GM19455 (cell line): ENCODE data around the gene TRIM47.
A peak's percentile ranks its signal among the peaks of the same experiment; 100 is the strongest.
"Not testable (repeated sequence)": the region's sequence is repeated elsewhere in the genome, so short reads cannot be mapped to it uniquely, and the experiment has no call there.

ENCODE experiments used
- ATAC-seq: cut with Tn5 transposase; IDR thresholded peaks from one replicate; pipeline ENCODE4 v1.9.1; 2021; ENCODE audit not compliant: unreplicated experiment

The TRIM47 gene

DNA sequence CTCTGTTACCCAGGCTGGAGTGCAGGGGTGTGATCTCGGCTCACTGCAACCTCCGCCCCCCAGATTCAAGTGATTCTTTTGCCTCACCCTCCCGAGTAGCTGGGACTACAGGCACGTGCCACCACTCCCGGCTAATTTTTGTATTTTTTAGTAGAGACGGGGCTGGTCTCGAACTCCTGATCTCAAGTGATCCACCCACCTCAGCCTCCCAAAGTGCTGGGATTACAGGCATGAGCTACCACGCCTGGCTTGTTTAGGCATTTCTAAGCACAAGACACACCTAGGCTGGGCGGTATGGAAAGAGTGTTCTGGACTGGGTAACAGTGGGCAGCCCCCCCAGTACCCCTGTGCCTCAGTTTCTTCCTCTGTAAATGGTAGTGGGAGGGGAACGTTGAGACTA is 8.2 kb downstream of the TRIM47 start:
- ATAC-seq = not testable (repeated sequence)

DNA sequence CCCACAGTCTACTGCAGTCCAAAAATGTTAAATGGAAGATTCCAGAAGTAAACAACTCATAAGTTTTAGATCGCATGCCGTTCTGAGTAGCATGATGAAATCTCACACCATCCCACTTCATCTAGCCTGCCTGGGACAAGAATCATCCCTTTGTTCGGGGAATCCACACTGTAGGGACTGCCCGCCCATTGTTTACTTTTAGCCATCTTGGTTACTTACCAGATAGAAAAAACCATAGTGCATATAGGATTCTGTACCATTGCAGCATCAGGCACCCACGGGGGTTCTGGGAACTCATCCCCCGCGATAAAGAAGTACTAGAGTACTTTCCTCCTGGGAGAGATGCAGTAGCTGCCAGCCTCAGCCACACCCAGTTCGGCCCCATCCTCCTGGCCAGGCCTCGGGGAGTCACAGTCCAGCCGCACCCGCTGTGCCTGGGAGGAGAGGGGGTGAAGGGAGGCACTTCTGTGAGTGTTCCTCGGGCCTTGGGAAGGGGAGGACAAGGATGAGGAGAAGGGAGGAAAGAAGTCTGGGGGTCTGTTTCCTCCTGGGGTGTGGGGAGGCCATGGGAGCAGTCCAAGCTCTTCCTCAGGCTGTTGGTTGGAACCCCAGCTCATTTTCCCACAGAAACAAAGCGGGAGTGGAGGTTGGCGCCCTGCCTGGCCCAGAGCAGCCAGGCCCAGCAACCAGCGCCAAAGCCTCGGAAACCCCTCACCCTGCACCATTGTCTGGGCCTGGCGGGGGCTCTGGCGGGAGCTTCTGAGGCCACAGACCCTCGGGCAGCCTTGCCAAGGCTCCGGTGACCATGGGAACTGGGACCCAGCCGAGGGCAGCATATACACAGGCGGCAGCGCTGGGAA is 8.9 kb downstream of the TRIM47 start:
- ATAC-seq = no peak

DNA sequence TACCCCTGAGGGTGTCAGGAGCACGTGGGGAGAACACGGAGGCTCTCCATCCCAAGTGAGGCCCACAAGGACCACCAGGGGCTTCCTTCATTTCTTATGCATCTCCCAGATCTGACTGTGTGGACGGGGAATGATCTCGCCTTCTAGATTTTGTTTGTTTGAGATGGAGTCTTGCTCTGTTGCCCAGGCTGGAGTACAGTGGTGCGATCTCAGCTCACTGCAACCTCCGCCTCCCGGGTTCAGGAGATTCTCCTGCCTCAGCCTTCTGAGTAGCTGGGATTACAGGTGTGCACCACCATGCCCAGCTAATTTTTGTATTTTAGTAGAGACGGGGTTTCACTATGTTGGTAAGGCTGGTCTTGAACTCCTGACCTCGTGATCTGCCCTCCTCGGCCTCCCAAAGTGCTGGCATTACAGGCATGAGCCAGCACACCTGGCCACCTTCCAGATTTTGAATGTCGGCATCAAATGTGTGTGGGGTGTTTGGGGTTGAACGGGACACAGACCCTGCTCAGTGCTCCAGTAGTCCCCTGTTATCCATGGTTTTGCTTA is 9.6 kb downstream of the TRIM47 start:
- ATAC-seq = not testable (repeated sequence)

DNA sequence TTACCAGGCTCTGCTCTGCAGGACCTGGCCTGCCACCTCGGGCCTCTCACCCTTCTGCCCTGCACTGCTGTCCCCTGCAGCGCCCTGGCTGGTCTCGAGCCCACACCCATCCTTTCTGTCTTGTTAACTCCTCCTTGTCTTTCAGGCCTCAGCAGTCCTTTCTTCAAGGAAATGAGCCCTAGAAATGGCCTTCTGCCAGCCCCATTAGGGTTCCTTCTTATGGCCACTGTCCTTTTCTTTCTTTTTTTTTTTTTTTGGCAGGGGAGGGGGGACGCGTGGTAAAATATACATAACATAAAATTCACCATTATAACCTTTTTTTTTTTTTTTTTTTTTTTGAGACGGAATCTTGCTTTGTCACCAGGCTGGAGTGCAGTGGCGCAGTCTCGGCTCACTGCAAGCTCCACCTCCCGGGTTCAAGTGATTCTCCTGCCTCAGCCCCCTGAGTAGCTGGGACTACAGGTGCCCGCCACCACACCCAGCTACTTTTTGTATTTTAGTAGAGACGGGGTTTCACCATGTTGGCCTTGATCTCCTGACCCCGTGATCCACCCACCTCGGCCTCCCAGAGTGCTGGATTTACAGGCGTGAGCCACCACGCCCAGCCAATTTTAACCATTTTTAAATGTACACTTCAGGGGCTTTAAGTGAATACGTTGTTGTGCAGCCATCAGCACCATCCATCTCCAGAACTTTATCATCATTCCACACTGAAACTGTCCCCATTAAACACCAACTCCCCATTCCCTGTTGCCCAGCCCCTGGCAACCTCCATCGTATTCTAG is 12.8 kb downstream of the TRIM47 start:
- ATAC-seq = not testable (repeated sequence)

DNA sequence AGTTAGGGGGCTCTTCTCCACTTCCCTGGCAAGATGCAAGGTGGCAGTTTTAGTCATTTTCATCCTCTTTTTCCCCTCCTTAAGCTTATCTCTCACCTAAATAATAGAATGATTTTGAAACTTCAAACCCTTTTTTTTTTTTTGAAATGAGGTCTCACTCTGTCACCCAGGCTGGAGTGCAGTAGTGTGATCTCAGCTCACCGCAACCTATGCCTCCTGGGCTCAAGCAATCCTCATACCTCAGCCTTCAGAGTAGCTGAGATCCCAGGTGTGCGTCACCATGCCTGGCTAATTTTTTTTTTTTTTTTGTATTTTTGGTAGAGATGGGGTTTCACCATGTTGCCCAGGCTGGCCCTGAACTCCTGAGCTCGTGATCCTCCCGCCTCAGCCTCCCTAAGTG is 13.5 kb downstream of the TRIM47 start:
- peak; percentile 36 for ATAC-seq

DNA sequence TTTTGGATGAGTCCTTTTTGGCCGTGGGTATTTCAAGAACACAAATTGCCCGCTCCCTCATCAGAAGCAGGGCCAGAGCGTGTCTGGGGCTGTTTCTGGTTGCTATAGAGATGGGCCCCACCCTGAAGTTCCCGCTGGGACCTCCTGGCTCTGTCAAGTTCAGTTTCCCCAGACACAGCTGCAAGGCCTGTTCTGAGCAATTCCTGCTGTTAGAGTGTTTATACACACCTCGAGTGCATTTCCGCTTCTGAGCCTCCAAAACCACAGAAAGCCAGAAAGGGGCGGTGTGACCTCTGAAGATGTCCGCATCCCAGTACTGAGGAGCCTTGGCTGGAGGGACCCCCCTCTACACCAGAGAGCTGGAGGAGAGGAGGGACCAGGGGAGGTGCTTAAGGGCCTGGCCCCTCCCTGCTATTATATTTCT is 13.9 kb downstream of the TRIM47 start:
- ATAC-seq = peak; percentile 83

DNA sequence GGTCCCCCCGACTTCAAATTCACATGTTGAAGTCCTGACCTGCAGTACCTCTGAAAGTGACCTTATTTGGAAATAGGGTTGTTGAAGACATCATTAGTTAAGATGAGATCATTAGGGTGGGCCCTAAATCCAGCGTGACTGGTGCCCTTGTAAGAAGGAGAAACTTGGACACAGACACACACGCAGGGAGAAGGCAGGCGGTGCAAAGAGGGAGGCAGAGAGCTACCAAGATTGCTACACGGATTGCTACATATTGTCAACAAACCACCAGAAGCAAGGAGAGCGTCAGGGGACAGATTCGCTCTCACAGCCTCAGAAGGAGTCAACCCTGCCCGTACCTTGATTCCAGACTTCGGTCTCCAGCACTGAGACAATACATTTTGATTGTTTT is 16.5 kb downstream of the TRIM47 start:
- ATAC-seq = no peak

DNA sequence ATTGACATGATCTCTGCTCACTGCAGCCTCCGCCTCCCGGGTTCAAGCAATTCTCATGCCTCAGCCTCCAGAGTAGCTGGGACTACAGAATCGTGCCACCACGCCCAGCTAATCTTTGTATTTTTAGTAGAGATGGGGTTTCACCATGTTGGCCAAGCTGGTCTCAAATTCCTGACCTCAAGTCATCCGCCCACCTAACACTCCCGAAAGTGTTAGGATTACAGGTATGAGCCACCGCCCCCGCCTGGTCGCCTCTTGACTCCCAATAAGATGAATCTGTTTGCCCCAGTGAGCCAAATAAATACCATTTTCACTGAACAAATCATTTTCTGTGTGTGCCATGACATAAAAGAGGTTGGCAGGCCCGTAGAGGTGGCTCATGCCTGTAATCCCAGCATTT is 19.0 kb downstream of the TRIM47 start:
- ATAC-seq = not testable (repeated sequence)

DNA sequence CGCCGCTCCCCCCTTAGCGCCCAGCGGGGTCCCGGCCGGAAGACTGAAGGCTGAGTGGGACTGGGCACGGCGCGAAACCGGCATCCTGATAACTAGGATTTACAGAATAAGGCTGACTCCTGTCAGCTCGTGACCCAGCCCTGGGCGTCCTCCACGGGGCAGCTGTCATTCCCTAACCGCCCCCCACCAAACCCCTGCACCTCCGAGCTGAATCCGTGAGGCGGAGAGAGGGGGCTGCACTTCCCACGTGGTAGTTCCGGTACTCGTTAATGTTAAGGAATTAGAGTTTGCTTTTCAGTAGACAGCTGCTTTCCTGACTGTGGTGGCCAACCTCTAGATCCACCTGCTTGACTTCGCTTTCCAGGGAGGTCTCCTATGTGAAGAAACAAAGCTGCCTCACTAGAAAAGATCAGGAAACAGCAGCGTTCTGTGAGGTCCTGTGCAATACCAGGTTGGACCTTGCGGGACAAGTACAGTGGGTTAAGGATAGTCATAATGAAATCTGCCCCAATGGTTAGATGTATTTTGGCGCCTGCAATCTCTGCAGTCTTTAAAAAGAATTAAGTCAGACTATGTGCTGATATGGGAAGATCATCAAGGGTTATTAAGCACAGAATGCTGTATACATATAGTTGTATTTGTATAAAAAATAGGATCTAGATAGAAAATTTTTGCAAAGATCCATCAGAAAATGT is 22.2 kb downstream of the TRIM47 start:
- ATAC-seq = peak; percentile 36

DNA sequence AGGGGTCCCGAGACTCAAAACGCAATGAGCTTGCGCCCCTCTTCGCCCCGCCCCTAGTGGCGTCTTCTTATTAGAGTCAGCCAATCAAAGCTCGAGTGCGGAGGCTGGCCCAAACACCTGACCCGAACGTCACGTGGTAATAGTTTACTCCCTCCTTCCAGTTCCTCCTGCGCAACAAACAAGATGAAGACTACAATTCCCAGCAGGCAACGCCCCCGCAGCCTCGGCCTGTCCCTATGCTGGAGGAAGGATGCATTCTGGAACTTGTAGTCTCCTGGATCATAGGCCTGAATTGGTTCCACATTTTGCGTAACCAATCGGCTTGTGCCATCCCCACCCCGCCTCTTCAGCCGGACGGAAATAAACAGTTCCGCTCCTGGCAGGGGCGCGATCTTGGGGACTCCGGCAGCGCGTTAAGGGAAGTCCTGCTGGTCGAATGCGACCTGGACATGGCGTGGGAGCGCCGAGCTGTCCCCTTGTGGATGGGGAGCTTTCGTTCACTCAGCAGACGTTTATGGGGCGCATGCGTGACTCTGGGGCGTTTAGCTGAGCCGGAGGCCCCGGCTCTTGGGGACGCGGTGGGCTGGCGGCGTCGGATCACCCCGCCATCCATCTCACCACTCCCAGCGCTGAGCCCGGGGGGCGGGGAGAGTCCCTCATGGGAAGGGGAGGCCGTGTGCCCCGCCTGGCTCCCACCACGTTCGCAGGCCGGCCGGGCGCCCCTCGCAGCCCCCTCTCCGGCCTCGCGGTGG is 22.9 kb downstream of the TRIM47 start, which contains the start of gene WBP2:
Gene WBP2 (minus strand): TSS at position 26 of the 752 bp plus-strand sequence. CDS start 38 bp downstream, outside the sequence.
- ATAC-seq = peak; percentile 88

DNA sequence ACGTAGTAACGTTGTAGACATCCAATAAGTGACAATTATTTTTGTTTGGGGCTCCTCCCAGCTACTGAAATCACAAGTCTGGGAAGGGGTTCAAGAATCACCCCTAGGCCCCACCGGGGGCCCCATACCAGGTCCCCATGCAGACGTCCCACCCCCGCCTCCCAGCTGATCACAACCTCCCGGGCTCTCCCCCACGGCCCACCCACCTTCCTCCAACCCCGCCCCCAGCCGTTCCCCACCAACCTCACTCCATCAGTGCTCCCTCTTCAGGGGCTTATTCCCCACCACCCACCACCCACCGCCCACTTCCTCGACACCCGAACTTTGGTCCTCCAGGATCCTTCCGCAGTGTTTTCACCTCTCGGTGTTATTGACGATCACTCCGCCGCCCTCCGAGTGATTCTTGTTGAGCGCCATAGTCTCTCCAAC is 23.5 kb downstream of the TRIM47 start:
- ATAC-seq = no peak

DNA sequence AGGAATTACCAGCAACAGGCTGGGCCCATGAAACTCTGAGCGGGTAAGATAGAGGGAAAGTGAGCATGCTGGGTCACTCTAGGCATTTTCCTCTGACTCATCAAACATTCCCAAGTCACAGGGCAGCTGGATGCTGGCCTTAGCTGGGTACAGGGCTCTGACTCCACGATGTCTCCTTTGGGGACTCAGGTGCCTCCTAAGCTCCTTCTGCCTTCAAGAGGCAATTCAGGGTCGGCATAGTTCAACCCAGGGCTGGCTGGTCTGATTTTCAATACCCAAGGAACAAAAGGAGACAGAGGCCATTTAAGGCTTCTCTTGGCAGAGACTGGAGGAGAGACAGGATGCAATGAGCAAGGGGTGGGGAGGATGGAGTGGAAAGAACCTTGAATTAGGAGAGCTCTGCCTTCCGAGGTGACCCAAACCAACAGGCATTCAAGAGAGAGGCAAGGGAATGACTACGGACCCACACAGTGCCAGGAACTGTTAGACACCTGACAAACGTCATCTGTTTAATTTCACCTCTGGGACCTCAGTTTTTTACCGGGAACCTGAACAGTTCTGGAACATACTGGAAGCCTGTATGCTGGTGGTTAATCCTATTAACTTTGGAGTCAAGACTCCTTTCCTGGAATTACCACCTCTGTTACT is 24.2 kb downstream of the TRIM47 start:
- ATAC-seq = no peak

DNA sequence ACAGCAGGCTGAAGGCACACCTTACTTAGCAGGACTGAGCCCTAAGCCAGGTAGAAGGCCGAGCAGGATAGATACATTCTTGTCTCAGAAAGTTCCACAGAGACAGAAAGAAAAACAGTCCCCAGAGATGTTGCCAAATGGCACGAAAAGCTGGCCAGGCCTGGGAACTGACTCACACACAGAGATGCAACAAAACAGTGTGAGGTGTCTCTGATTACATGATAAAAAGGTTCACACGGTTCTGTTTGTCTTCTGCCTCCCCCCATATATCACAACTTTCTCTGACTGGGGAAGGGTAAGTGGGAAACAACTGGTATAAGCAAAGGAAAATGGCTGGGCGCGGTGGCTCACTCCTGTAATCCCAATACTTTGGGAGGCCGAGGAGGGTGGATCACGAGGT is 24.9 kb downstream of the TRIM47 start:
- no peak for ATAC-seq

DNA sequence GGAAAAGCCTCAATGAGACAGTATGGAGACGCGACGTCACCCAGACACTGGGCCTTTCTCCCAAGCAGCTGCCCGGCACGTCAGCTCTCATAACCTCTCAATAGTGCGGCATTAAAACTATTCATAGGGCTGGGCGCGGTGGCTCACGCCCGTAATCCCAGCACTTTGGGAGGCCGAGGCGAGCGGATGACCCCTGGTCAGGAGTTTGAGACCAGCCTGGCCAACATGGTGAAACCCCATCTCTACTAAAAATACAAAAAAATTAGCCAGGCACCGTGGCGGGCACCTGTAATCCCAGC is 26.7 kb downstream of the TRIM47 start:
- not testable (repeated sequence) for ATAC-seq

DNA sequence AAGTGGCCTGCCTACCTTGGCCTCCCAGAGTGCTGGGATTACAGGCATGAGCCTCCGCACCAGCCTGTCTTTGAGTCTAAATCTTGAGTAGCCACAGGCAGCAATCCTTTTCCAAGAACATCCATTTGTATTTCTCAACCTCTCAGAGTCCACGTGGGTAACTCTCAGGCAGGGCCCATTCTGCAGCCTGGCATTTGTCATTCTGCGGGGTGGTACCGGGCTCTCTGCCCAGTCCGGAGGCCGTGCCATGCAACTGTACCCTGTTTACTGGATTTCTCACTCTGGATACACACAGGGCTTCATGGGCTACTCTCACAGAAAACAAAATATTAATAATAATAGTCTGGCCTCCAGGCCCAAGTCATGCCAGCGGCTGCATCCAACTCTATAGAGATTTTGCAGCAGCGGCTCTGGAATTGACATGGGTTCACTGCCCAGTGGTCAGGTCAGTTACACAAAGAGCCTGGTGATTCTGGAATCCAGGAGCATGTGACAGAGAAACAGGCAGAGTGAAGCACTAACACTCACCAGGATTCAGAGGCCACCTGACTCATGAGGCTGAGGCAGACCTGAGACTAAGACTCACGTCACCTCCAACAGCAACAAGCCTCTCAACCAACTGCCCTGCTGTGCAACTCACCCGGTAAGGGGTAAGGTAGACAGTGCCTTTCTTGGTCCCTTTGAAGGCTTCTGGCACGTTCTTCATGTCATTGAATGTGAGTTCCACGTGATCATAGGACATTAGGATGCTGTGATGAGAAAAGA is 27.3 kb downstream of the TRIM47 start:
- ATAC-seq = no peak

DNA sequence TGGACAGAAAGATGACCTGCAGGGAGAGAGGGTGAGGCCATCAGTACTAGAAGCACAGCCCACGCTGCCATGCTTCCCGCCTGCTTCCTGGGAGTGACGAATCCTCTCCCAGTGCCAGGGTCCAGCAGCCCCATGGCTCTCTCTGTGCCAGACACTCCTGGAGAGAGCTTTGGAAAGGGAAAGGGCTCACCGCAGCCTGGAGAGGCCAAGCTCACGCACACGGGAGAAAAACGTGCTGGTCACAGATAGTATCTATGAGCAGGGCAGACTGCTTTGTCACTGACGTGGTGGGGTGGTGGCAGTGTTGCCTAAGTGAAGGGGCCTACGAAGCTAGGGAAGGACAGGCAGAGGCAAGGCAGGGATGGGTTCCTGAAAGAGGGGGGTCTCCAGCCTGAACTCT is 28.7 kb downstream of the TRIM47 start:
- no peak for ATAC-seq

DNA sequence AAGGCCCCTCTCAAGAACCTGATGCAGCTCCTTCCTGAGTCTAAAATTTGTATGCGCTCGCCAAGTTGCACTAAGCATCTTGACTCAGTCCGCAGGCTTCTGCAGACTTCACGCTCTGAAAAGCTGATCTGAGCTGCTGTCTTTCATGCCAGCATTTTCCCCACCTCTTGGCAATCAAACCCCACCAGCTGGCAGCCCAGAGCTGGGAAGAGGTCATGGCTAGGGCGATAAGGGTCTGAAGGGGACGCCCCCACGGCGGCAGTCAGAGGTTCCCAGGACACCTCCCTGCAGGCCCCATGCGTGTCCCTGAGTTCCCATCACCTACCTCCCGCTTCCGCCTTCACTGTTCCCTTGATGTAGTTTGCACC is 29.1 kb downstream of the TRIM47 start:
- ATAC-seq = no peak

DNA sequence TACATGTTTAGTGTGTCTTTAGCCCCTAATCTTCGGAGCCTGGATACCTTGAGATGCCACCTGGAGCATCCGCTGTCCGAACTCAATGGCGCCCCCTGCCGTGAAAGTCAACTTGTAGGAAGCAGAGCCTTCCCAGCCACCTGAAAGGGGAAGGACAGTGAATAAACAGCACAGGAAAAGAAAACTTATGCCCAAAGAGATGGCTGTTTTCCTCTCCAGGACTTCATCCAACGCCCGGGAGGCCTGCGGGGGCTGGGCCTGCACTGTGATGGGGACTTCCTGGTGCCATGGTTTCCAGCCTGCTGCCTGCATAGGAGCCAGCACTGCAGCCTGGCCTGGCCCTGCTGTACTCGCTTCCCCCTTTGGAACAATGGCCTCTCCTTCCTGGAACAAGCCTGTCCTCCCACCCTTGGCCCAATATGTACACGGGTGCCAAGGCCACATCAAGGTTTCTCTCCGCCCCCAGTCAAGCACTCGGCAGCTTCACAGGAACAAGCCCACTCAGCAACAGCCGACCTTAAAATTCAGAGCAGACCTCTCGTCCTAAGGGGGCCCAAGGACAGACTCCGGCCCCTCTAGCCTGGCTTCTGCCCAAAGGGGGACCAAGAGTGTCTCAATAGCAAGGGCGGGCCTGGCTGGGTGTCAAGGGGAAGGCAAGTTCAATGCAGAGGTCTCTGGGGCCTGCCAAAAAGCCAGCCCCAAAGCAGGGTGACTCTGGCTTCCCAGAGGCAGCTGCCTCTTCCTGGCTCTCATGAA is 29.7 kb downstream of the TRIM47 start:
- no peak for ATAC-seq
